HEK293 (cell line): ENCODE data around the gene ILKAP.

ENCODE experiments used
- CTCF ChIA-PET: fragments of 350-600 bp; formaldehyde crosslinking; extraction: SDS; loops from one replicate; lab custom pipeline; 2021; ENCODE audit warnings: antibody characterized with exemption; lab: Yijun Ruan, JAX
- POLR2A ChIA-PET: fragments of 300-600 bp; formaldehyde crosslinking; extraction: SDS; loops from one replicate; lab custom pipeline; 2020; ENCODE audit warnings: antibody characterized with exemption, inconsistent platforms; lab: Yijun Ruan, JAX
- H3K27ac ChIP-seq: fragments of 200-500 bp; sonication (Bioruptor generic); 2 replicates; pipeline ENCODE4 v1.5.1; 2014; ENCODE audit warnings: low read depth, low read length, control low read depth, inconsistent platforms; ENCODE audit errors: extremely low read depth
- H3K36me3 ChIP-seq, 2 experiments: fragments of 200-500 bp in 1 of 2; sonication (Bioruptor generic) in 1 of 2; 1 replicate in 1 of 2; 2 replicates in 1 of 2; pipeline ENCODE4 v1.5.1; 2014 to 2017; ENCODE audit warnings: inconsistent platforms in 2 of 2, low read length in 2 of 2; ENCODE audit not compliant: control insufficient read depth in 2 of 2, insufficient read depth in 1 of 2
- H3K4me1 ChIP-seq: fragments of 200-500 bp; sonication (Bioruptor generic); 2 replicates; pipeline ENCODE4 v1.5.1; 2014; ENCODE audit warnings: mild to moderate bottlenecking, low read length, inconsistent platforms; ENCODE audit not compliant: control insufficient read depth, insufficient read depth
- H3K4me3 ChIP-seq: 2 replicates; pipeline ENCODE4 v1.5.1; 2011; ENCODE audit warnings: low read depth, mild to moderate bottlenecking, control low read depth, low read length, moderate library complexity
- H3K9me3 ChIP-seq: fragments of 200-500 bp; sonication (Bioruptor generic); 2 replicates; pipeline ENCODE4 v1.5.1; 2014; ENCODE audit warnings: low read depth, low read length, inconsistent platforms; ENCODE audit not compliant: control insufficient read depth, insufficient read depth
- BCL6B ChIP-seq: fragments of 450-650 bp; formaldehyde crosslinking; IDR thresholded peaks from 2 replicates; pipeline ENCODE4 v1.5.1; 2017; ENCODE audit warnings: missing biosample characterization, missing genetic modification characterization
- ELK4 ChIP-seq: IDR thresholded peaks from 2 replicates; pipeline ENCODE4 v1.6.1; 2011; ENCODE audit warnings: mild to moderate bottlenecking, low read depth, low read length, borderline replicate concordance
- MYNN ChIP-seq: fragments of 450-650 bp; formaldehyde crosslinking; IDR thresholded peaks from 2 replicates; pipeline ENCODE4 v1.5.1; 2016; ENCODE audit warnings: missing biosample characterization, missing genetic modification characterization, borderline replicate concordance
- PRDM2 ChIP-seq: fragments of 450-650 bp; formaldehyde crosslinking; IDR thresholded peaks from 2 replicates; pipeline ENCODE4 v1.5.1; 2016; ENCODE audit warnings: missing biosample characterization, missing genetic modification characterization, borderline replicate concordance
- SCRT1 ChIP-seq: fragments of 450-650 bp; formaldehyde crosslinking; IDR thresholded peaks from 2 replicates; pipeline ENCODE4 v1.5.1; 2016; ENCODE audit warnings: missing biosample characterization, missing genetic modification characterization, borderline replicate concordance
- SP3 ChIP-seq: fragments of 450-650 bp; formaldehyde crosslinking; IDR thresholded peaks from 2 replicates; pipeline ENCODE4 v1.5.1; 2016; ENCODE audit warnings: missing biosample characterization, missing genetic modification characterization
- SP7 ChIP-seq: fragments of 450-650 bp; formaldehyde crosslinking; IDR thresholded peaks from 2 replicates; pipeline ENCODE4 v1.5.1; 2016; ENCODE audit warnings: missing biosample characterization, missing genetic modification characterization
- ZFP37 ChIP-seq: fragments of 450-650 bp; formaldehyde crosslinking; IDR thresholded peaks from 2 replicates; pipeline ENCODE4 v1.5.1; 2016; ENCODE audit warnings: missing biosample characterization, missing genetic modification characterization
- ZNF112 ChIP-seq: fragments of 450-650 bp; formaldehyde crosslinking; IDR thresholded peaks from 2 replicates; pipeline ENCODE4 v1.5.0; 2017; ENCODE audit warnings: missing biosample characterization, missing genetic modification characterization
- ZNF155 ChIP-seq: fragments of 450-650 bp; formaldehyde crosslinking; IDR thresholded peaks from 2 replicates; pipeline ENCODE4 v1.5.1; 2016; ENCODE audit warnings: missing biosample characterization, missing genetic modification characterization
- ZNF324 ChIP-seq: fragments of 450-650 bp; formaldehyde crosslinking; IDR thresholded peaks from 2 replicates; pipeline ENCODE4 v1.5.1; 2016; ENCODE audit warnings: missing biosample characterization, missing genetic modification characterization
- ZNF366 ChIP-seq: fragments of 450-650 bp; formaldehyde crosslinking; conservative IDR thresholded peaks from 2 replicates; pipeline ENCODE4 v1.5.1; 2016; ENCODE audit warnings: missing biosample characterization, missing genetic modification characterization
- ZNF394 ChIP-seq: fragments of 450-650 bp; formaldehyde crosslinking; IDR thresholded peaks from 2 replicates; pipeline ENCODE4 v1.5.1; 2016; ENCODE audit warnings: missing biosample characterization, missing genetic modification characterization, mild to moderate bottlenecking, moderate library complexity, borderline replicate concordance
- ZNF580 ChIP-seq: fragments of 450-650 bp; formaldehyde crosslinking; IDR thresholded peaks from 2 replicates; pipeline ENCODE4 v1.5.1; 2016; ENCODE audit warnings: missing biosample characterization, missing genetic modification characterization
- ZNF704 ChIP-seq: fragments of 450-650 bp; formaldehyde crosslinking; IDR thresholded peaks from 2 replicates; pipeline ENCODE4 v1.5.1; 2016; ENCODE audit warnings: missing biosample characterization, missing genetic modification characterization
- ZSCAN30 ChIP-seq: fragments of 450-650 bp; IDR thresholded peaks from 2 replicates; pipeline ENCODE4 v1.5.1; 2018; ENCODE audit warnings: missing biosample characterization, mild to moderate bottlenecking, missing genetic modification characterization, moderate library complexity

Gene ILKAP

DNA sequence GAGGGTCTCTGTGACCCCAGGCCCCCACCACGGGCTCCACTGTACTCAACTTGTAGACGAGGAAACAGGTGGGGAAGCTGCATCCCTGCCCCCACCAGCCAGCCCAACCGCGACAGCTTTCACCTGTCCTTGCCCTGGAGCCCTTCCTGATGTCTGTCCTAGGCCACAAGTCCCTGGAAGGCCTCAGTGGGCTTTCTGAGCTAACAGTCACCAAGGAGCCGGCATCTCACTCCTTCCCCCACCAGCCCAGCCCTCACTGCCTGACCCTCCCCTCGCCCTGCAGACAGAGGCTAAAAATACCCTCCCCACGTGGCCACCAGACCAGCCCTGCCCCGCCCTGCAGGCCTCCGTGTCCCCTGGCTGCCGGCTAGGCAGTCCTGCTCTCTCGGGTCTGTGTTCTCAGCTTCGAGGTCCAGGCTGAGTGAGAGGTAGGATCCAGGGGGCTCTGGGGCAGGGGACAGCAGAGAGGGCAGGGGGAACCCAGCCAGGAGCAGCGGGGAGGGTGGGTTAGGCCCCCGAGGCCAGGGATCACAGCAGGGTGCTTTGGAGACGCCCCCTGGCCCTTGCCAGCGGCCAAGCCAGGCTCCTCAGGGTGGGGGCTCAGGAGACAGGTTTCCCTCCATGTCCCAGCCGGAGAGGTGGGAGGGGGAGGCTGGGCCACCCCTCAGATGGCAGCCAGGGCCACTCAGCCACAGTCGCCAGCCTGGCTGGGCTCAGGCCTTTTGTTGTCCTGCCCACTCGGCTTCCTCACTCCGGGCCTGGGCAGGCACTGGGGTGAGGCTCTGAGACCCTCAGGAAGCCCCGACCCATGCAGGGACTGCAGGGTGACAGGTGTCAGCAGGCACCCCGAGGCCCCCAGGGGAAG, 64.9 kb downstream of the ILKAP start, which contains the start of gene KLHL30:
Gene KLHL30, plus strand, starts transcription at position 338 of the 865 bp plus-strand sequence. CDS start 2,087 bp downstream, outside the sequence.
- H3K27ac ChIP-seq = no peak within 1 kb of the TSS
- TF ChIP-seq ZNF704 (tag by site-specific recombination) (no peak), ZNF394 (no peak), ZFP37 (tag by site-specific recombination) (no peak), MYNN (tag by site-specific recombination) (no peak), ZNF366 (tag by site-specific recombination) (no peak)
- TF ChIP-seq, all 188 proteins: peak for 0
- ChIA-PET CTCF (interaction anchor here (0.7 kb wide), 1 partner anchor 78 kb away, joined by 3 read pairs; no protein-coding TSS in a partner anchor), POLR2A (interaction anchor here (0.6 kb wide), 1 partner anchor 58 kb away, joined by 3 read pairs; no protein-coding TSS in a partner anchor)
- Histone ChIP-seq H3K4me3 (no peak within 1 kb of the TSS), H3K36me3 (no peaks in the 10 kb centered on the region), H3K9me3 (no peaks in the 10 kb centered on the region), H3K4me1 (no peaks in the 10 kb centered on the region)

GRCh38 chr2:238137885-238138284, 65.6 kb downstream of the ILKAP start:
- Histone ChIP-seq H3K36me3 (no peaks in the 10 kb centered on the region), H3K9me3 (no peaks in the 10 kb centered on the region), H3K27ac (no peak overlapping the region)
- TF ChIP-seq ZNF155 (no peak), BCL6B (tag by site-specific recombination) (no peak), SP7 (tag by site-specific recombination) (no peak), SCRT1 (tag by site-specific recombination) (no peak), PRDM2 (no peak), ZNF394 (no peak), ELK4 (no peak), ZNF112 (tag by site-specific recombination) (no peak), ZNF324 (no peak), ZSCAN30 (tag by site-specific recombination) (no peak), SP3 (tag by site-specific recombination) (no peak), ZNF580 (tag by site-specific recombination) (no peak)
- TF ChIP-seq, all 188 proteins: peak for 0
- ChIA-PET CTCF (no interaction called here), POLR2A (no interaction called here)
- Histone ChIP-seq H3K4me3 (no peak overlapping the region), H3K4me1 (no peaks in the 10 kb centered on the region)
